Muscle of leg (tissue), 11 donors: ENCODE data around the gene OR52A1. TPM values are rescaled to one million over a fixed set of nuclear protein-coding genes. Genes with fewer than 3 reads are reported as not detected.
"Not testable (repeated sequence)": the region's sequence is repeated elsewhere in the genome, so short reads cannot be mapped to it uniquely, and the experiment has no call there.

Source experiments
- DNase-seq: peaks from one replicate; pipeline ENCODE4 v3.0.0; 2013
- H3K27ac ChIP-seq: one replicate; pipeline ENCODE4 v1.5.1; 2013; ENCODE audit warnings: mild to moderate bottlenecking, low read length, control low read depth
- H3K27me3 ChIP-seq: one replicate; pipeline ENCODE4 v1.6.1; 2013; ENCODE audit warnings: low read length; ENCODE audit not compliant: control insufficient read depth, insufficient read depth
- H3K36me3 ChIP-seq: one replicate; pipeline ENCODE4 v1.6.1; 2013; ENCODE audit warnings: low read length; ENCODE audit not compliant: control insufficient read depth, insufficient read depth
- H3K4me1 ChIP-seq: one replicate; pipeline ENCODE4 v1.6.1; 2013; ENCODE audit warnings: low read length; ENCODE audit not compliant: control insufficient read depth, insufficient read depth
- H3K4me3 ChIP-seq: one replicate; pipeline ENCODE4 v1.5.1; 2013; ENCODE audit warnings: low read length, control low read depth
- H3K9me3 ChIP-seq: replicated peaks from 2 replicates; pipeline ENCODE4 v1.6.1; 2013; ENCODE audit warnings: low read depth, low read length; ENCODE audit not compliant: control insufficient read depth
- WGBS: methylation state at CpG from one replicate; pipeline ENCODE4 v1.1.5; 2013; ENCODE audit warnings: missing lambda C conversion rate; ENCODE audit not compliant: insufficient coverage; 5-methylcytosine and 5-hydroxymethylcytosine counted together
- polyA plus RNA-seq, 8 donors: library from polyadenylated mRNA; unstranded; fragments of 120-200 nt; gene quantifications; one replicate each; pipeline versions ENCODE4 v1.2.1 to v1.2.3, GENCODE V29; 2013; ENCODE audit warnings: inconsistent platforms in 1 of 8, low replicate concordance in 1 of 8; ENCODE audit not compliant: insufficient read length in 8 of 8, insufficient read depth in 1 of 8
- total RNA-seq: library from RNA; stranded (reverse); fragments of 120-200 nt; gene quantifications from one replicate; pipeline ENCODE4 v1.2.4, GENCODE V29; 2013

Gene OR52A1
- total and polyA plus RNA-seq, 9 donors, result 0.01 to 0.03 (median 0.01) TPM; not detected in 3

GRCh38 chr11:5174934-5175333 is 20.4 kb upstream of the OR52A1 start:
- H3K4me1 ChIP-seq, result no peaks in the 10 kb centered on the region
- no peaks in the 10 kb centered on the region for H3K27me3 ChIP-seq
- no peaks in the 10 kb centered on the region for H3K36me3 ChIP-seq
- no CpG with 5 or more reads among the region's 7 CpGs for WGBS
- no peak for DNase-seq
- no peaks in the 10 kb centered on the region for H3K9me3 ChIP-seq
- H3K4me3 ChIP-seq, result no peak overlapping the region
- no peak overlapping the region for H3K27ac ChIP-seq

GRCh38 chr11:5171856-5172255 is 17.3 kb upstream of the OR52A1 start:
- Histone ChIP-seq H3K9me3 (no peaks in the 10 kb centered on the region), H3K27me3 (no peaks in the 10 kb centered on the region), H3K4me1 (no peaks in the 10 kb centered on the region), H3K36me3 (no peaks in the 10 kb centered on the region), H3K27ac (no peak overlapping the region), H3K4me3 (no peak overlapping the region)
- WGBS, result no CpG with 5 or more reads among the region's 2 CpGs
- DNase-seq, result no peak

DNA sequence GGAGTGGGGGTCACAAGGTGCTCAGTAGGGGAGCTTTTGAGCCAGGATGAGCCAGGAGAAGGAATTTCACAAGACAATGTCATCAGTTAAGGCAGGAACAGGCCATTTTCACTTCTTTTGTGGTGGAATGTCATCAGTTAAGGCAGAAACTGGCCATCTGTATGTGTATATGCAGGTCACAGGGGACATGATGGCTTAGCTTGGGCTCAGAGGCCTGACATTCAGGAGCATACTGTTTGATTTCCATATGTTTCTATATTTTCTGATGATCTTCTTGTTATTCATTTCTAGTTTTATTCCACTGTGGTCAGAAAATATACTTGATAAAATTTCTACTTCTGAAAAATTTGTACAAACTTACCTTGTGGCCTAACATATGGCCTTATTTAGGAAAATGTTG is 11.3 kb upstream of the OR52A1 start:
- H3K27ac ChIP-seq, H3K9me3 ChIP-seq, H3K27me3 ChIP-seq, H3K4me3 ChIP-seq, H3K36me3 ChIP-seq, DNase-seq, H3K4me1 ChIP-seq: not testable (repeated sequence)

GRCh38 chr11:5164807-5165206 is 10.2 kb upstream of the OR52A1 start:
- not testable (repeated sequence) for H3K27ac ChIP-seq, H3K4me1 ChIP-seq, H3K4me3 ChIP-seq, H3K27me3 ChIP-seq, H3K36me3 ChIP-seq, H3K9me3 ChIP-seq, DNase-seq
- 72% methylated on average over 6 of the region's 6 CpGs for WGBS

GRCh38 chr11:5161045-5161444 is 6.5 kb upstream of the OR52A1 start:
- not testable (repeated sequence) for H3K4me1 ChIP-seq, H3K27me3 ChIP-seq, H3K9me3 ChIP-seq, DNase-seq, H3K27ac ChIP-seq, H3K36me3 ChIP-seq, H3K4me3 ChIP-seq
- WGBS, result no CpG with 5 or more reads among the region's 1 CpG

DNA sequence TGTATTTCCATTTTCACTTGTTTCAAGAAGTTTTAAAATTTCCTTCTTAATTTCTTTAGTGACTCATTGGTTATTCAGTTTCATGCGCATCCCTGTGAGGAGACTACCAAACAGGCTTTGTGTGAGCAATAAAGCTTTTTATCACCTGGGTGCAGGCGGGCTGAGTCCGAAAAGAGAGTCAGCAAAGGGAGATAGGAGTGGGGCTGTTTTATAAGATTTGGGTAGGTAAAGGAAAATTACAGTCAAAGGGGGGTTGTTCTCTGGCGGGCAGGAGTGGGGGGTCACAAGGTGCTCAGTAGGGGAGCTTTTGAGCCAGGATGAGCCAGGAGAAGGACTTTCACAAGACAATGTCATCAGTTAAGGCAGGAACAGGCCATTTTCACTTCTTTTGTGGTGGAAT is 5.7 kb upstream of the OR52A1 start:
- H3K9me3 ChIP-seq, H3K4me3 ChIP-seq, H3K4me1 ChIP-seq, DNase-seq, H3K27ac ChIP-seq, H3K27me3 ChIP-seq, H3K36me3 ChIP-seq: not testable (repeated sequence)
- 73% methylated on average over 3 of the region's 4 CpGs for WGBS

DNA sequence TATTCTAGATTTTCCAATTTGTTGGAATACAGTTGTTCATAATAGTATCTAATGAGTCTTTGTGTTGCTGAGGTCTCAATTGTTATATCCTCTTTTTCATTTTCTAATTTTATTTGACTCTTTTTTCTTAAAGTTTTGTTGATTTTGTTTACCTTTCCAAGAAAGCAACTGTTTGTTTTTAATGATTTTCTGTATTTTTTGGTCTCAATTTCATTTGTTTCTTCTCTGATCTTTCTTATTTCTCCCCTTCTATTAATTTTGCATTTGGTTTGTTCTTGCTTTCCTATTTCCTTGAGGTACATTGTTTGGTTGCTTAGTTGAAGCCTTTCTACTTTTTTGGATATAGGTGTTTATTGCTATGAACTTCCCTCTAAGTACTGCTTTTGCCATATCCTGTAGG is 5.2 kb upstream of the OR52A1 start:
- Histone ChIP-seq H3K27me3 (no peaks in the 10 kb centered on the region), H3K9me3 (no peaks in the 10 kb centered on the region), H3K4me1 (no peaks in the 10 kb centered on the region), H3K4me3 (no peak overlapping the region), H3K36me3 (no peaks in the 10 kb centered on the region), H3K27ac (no peak overlapping the region)
- no peak for DNase-seq

DNA sequence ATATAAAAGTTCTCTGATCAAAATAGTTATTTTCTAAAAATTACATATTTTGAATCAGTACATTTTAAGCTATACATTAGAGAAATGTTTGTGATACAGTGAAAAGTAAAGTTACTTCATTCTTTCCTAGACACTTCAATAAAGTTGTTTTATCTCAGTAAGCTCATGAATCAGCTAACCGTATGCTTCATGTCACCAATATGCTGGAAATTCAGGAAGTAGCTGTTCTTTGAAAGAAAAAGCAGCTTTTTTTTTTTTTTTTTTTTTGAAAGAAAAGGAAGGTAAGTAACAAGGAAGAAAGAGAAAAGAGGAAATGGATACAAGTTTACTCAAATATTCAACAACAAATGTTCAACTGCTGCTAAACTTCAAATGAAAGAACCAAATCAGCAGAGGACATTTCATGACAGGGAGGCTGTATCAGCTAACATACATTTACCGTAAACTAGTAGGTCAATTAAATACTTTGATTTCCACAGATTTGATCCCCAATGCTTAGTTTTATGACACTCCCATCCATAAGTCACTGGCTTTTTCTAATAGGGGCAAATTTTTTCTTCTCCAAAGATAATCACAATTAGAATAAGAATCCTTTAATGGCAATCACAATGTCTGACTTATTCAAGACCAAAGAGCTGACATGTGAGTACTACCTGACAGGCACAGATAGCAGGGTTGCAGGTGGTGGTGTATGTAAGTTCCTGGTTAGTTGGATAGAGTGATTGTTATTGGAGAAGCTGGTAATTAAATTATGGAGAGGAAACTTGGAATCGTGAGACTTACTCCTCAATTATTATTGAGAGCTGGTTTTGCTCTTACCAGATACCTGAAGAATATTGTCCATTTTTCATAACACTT is 754 bp downstream of the OR52A1 start:
- Histone ChIP-seq H3K4me1 (no peaks in the 10 kb centered on the region), H3K4me3 (no peak overlapping the region), H3K27ac (no peak overlapping the region), H3K27me3 (no peaks in the 10 kb centered on the region), H3K36me3 (no peaks in the 10 kb centered on the region), H3K9me3 (no peaks in the 10 kb centered on the region)
- DNase-seq, result no peak
- WGBS, result 80% methylated on average over 1 of the region's 3 CpGs

DNA sequence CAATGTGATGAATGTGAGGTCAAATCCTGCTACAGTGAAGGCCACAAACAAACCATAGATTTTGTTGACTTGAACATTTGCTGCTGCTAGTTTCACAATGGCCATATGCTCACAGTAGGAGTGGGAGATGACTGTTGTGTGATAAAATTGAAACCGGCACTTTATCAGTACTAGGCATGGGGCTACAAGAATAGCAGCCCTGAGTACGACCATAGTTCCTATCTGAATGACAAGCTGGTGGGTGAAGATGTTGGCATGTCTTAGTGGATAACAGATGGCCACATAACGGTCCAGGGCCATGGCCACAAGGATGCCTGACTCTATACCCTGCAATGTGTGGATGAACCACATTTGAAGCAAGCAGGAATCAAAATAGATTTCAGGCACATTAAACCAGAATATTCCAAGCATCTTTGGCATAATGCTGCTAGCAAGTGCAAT is 2.8 kb downstream of the OR52A1 start:
- Histone ChIP-seq H3K27ac (no peak overlapping the region), H3K36me3 (no peaks in the 10 kb centered on the region), H3K4me1 (no peaks in the 10 kb centered on the region), H3K9me3 (no peaks in the 10 kb centered on the region), H3K4me3 (no peak overlapping the region), H3K27me3 (no peaks in the 10 kb centered on the region)
- DNase-seq, result no peak
- 69% methylated on average over 2 of the region's 3 CpGs for WGBS

DNA sequence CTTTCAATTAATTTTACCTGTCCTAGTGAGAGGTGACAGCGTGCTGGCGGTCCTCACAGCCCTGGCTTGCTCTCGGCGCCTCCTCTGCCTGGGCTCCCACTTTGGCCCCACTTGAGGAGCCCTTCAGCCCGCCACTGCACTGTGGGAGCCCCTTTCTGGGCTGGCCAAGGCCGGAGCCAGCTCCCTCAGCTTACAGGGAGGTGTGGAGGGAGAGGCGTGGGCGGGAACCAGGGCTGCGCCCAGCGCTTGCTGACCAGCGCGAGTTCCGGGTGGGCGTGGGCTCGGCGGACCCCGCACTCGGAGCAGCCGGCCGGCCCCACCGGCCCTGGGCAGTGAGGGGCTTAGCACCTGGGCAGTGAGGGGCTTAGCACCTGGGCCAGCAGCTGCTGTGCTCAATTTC is 10.4 kb downstream of the OR52A1 start:
- not testable (repeated sequence) for DNase-seq, H3K27me3 ChIP-seq, H3K4me1 ChIP-seq, H3K27ac ChIP-seq, H3K4me3 ChIP-seq, H3K9me3 ChIP-seq, H3K36me3 ChIP-seq
- 93% methylated on average over 20 of the region's 21 CpGs for WGBS

GRCh38 chr11:5137996-5138395 is 16.6 kb downstream of the OR52A1 start, which contains the start of gene OR52A5:
TSS of gene OR52A5 (minus strand) at chr11:5138356. CDS start at chr11:5132642, 5,714 bp downstream.
- WGBS, result 83% methylated on average over 1 of the region's 2 CpGs
- Histone ChIP-seq H3K36me3 (no peaks in the 10 kb centered on the region), H3K4me1 (no peaks in the 10 kb centered on the region), H3K4me3 (no peak within 1 kb of the TSS), H3K9me3 (no peaks in the 10 kb centered on the region), H3K27me3 (no peaks in the 10 kb centered on the region), H3K27ac (no peak within 1 kb of the TSS)
- no peak for DNase-seq
